ENCODE measurements around the gene GALNT2.

Gene GALNT2

GRCh38 chr1:230271300-230272035 lies 204.4 kb downstream of the GALNT2 start:
- TF ChIP-seq ZNF70 (CRISPR knock-in tag; IDR thresholded peaks at IDR 0.05) (no peak), PPARA (CRISPR knock-in tag; IDR thresholded peaks at IDR 0.05; ENCODE audit: borderline replicate concordance) (no peak), GLIS3 (CRISPR knock-in tag; IDR thresholded peaks at IDR 0.05) (no peak), CREB5 (CRISPR knock-in tag; IDR thresholded peaks at IDR 0.05; ENCODE audit: low read depth) (no peak), BACH2 (CRISPR knock-in tag; IDR thresholded peaks at IDR 0.05; ENCODE audit: borderline replicate concordance) (no peak), PATZ1 (CRISPR knock-in tag; IDR thresholded peaks at IDR 0.05; ENCODE audit: borderline replicate concordance) (no peak), SNAI2 (CRISPR knock-in tag; IDR thresholded peaks at IDR 0.05) (no peak), RARB (CRISPR knock-in tag; IDR thresholded peaks at IDR 0.05) (no peak), ISL1 (CRISPR knock-in tag; IDR thresholded peaks at IDR 0.05) (no peak), CSRNP3 (CRISPR knock-in tag; IDR thresholded peaks at IDR 0.05) (no peak), ARNTL (CRISPR knock-in tag; IDR thresholded peaks at IDR 0.05; ENCODE audit: borderline replicate concordance, low read depth) (no peak), ZNF8 (CRISPR knock-in tag; IDR thresholded peaks at IDR 0.05) (no peak), CSDC2 (CRISPR knock-in tag; IDR thresholded peaks at IDR 0.05) (no peak), TOX (CRISPR knock-in tag; IDR thresholded peaks at IDR 0.05; ENCODE audit: borderline replicate concordance) (no peak), ZC3H10 (CRISPR knock-in tag; IDR thresholded peaks at IDR 0.05) (no peak), ESRRG (CRISPR knock-in tag; IDR thresholded peaks at IDR 0.05) (no peak), ZNF565 (CRISPR knock-in tag; conservative IDR thresholded peaks at IDR 0.05; ENCODE audit: low read depth) (no peak), ZFP3 (CRISPR knock-in tag; IDR thresholded peaks at IDR 0.05) (no peak), TCF4 (CRISPR knock-in tag; IDR thresholded peaks at IDR 0.05; ENCODE audit: borderline replicate concordance) (no peak), OSR1 (CRISPR knock-in tag; IDR thresholded peaks at IDR 0.05) (no peak)
- no peak for ATAC-seq

GRCh38 chr1:230272557-230272956 lies 205.5 kb downstream of the GALNT2 start:
- no peak for ATAC-seq
- TF ChIP-seq ESRRG (CRISPR knock-in tag; IDR thresholded peaks at IDR 0.05) (no peak), TSHZ2 (CRISPR knock-in tag; IDR thresholded peaks at IDR 0.05) (no peak), CSRNP3 (CRISPR knock-in tag; IDR thresholded peaks at IDR 0.05) (no peak), SNAI2 (CRISPR knock-in tag; IDR thresholded peaks at IDR 0.05) (no peak), CREB5 (CRISPR knock-in tag; IDR thresholded peaks at IDR 0.05; ENCODE audit: low read depth) (no peak), ZFP30 (CRISPR knock-in tag; IDR thresholded peaks at IDR 0.05) (no peak), GLIS3 (CRISPR knock-in tag; IDR thresholded peaks at IDR 0.05) (no peak), TOX (CRISPR knock-in tag; IDR thresholded peaks at IDR 0.05; ENCODE audit: borderline replicate concordance) (no peak), CSDC2 (CRISPR knock-in tag; IDR thresholded peaks at IDR 0.05) (no peak), RARB (CRISPR knock-in tag; IDR thresholded peaks at IDR 0.05) (no peak), ZNF70 (CRISPR knock-in tag; IDR thresholded peaks at IDR 0.05) (no peak), BACH2 (CRISPR knock-in tag; IDR thresholded peaks at IDR 0.05; ENCODE audit: borderline replicate concordance) (no peak), PPARA (CRISPR knock-in tag; IDR thresholded peaks at IDR 0.05; ENCODE audit: borderline replicate concordance) (no peak), TCF4 (CRISPR knock-in tag; IDR thresholded peaks at IDR 0.05; ENCODE audit: borderline replicate concordance) (no peak)
